SIG-M5 treated with dmso at 0.1 percent for 504 hours (cell line): ENCODE measurements around the gene FGF9.

Experiments used
- DNase-seq: peaks from one replicate; lab custom pipeline; 2025; ENCODE audit not compliant: unreplicated experiment; lab: John Stamatoyannopoulos, UW

The FGF9 gene

GRCh38 chr13:21753117-21753729 is 82.3 kb downstream of the FGF9 start:
- no peak for DNase-seq
